Neuron (in vitro differentiated cells): ENCODE measurements around the gene PPP2R5A.
"Not testable (repeated sequence)": the region's sequence is repeated elsewhere in the genome, so short reads cannot be mapped to it uniquely, and the experiment has no call there.

ENCODE experiments used
- H2AFZ ChIP-seq: one replicate; pipeline ENCODE4 v1.6.1; 2013; ENCODE audit warnings: low read depth, mild to moderate bottlenecking, inconsistent platforms, low read length, moderate library complexity
- H3K27me3 ChIP-seq: one replicate; pipeline ENCODE4 v1.6.1; 2013; ENCODE audit warnings: low read length; ENCODE audit not compliant: insufficient read depth
- H3K36me3 ChIP-seq: one replicate; pipeline ENCODE4 v1.6.1; 2013; ENCODE audit warnings: low read length; ENCODE audit not compliant: insufficient read depth
- H3K4me1 ChIP-seq: one replicate; pipeline ENCODE4 v1.6.1; 2013; ENCODE audit warnings: low read length; ENCODE audit not compliant: insufficient read depth
- H3K4me3 ChIP-seq: 2 replicates; pipeline ENCODE4 v1.5.1; 2013; ENCODE audit warnings: mild to moderate bottlenecking, low read length, moderate library complexity
- H3K9me3 ChIP-seq: one replicate; pipeline ENCODE4 v1.6.1; 2013; ENCODE audit warnings: low read length

The PPP2R5A gene

DNA sequence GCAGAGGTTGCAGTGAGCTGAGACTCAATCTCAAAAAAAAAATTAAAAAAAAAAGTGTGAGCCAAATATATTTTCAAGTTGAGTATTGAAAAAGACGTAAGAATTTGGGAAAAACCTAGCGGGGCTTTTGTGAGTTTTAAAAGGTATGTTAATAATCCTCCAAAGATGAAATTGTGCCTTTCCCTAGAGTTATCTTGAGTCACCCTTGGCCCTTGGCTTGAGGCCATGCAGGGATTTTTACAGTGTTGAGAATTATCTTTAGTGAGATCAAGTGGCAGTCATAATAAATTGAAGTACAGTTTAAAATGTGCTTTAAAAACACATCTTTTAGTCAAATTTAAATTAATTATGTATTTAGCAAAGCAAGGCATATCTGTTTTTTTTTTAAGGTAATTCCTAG is 32.7 kb downstream of the PPP2R5A start:
- Histone ChIP-seq H3K36me3 (no peaks in the 10 kb centered on the region), H3K4me3 (no peak overlapping the region), H2AFZ (no peak overlapping the region), H3K9me3 (no peaks in the 10 kb centered on the region), H3K4me1 (no peaks in the 10 kb centered on the region), H3K27me3 (no peaks in the 10 kb centered on the region)

DNA sequence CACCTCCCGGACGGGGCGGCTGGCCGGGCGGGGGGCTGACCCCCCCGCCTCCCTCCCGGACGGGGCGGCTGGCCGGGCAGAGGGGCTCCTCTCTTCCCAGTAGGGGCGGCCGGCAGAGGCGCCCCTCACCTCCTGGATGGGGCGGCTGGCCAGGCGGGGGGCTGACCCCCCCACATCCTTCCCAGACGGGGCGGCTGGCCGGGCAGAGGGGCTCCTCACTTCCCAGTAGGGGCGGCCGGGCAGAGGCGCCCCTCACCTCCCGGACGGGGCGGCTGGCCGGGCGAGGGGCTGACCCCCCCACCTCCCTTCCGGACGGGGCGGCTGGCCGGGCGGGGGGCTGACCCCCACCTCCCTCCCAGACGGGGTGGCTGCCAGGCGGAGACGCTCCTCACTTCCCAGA is 35.8 kb downstream of the PPP2R5A start:
- not testable (repeated sequence) for H3K9me3 ChIP-seq, H3K4me3 ChIP-seq, H2AFZ ChIP-seq, H3K27me3 ChIP-seq, H3K4me1 ChIP-seq, H3K36me3 ChIP-seq

DNA sequence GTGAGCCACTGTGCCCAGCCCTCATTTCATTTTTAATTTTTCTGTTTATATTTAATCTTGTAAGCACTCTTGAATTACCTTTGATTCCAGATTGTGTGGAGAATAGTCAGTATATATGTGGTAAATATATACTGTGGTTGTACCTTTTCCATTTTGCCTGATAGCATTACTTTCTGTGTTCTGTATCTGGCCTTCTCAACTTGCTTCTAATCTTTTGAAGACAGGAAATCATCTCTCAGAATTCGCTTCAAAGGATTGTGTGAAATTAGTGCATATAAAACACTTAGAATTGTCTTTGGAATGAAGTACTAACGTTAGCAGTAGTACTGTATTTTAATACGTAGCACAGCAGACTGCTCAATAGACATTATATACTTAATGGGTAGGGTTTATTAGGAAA is 37.9 kb downstream of the PPP2R5A start:
- no peaks in the 10 kb centered on the region for H3K9me3 ChIP-seq
- no peak overlapping the region for H3K4me3 ChIP-seq
- H3K36me3 ChIP-seq, result no peaks in the 10 kb centered on the region
- H3K27me3 ChIP-seq, result no peaks in the 10 kb centered on the region
- no peaks in the 10 kb centered on the region for H3K4me1 ChIP-seq
- H2AFZ ChIP-seq, result no peak overlapping the region

DNA sequence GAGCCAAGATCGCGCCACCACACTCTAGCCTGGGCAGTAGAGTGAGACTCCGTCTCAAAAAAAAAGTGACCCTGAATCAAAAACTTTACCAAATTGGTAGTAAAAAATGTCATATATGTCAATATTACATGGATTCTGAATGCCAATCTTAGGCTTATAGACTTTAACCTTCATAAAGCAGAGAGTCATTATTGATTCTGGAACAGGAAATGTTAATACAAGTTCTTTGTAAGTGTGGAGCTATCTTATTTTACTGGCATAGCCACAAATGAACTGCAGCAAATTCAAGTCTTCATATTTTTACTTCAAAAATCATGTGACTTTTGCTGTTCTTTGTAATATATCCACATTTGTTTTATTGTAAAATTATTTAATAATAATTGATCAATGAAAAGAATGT is 41.3 kb downstream of the PPP2R5A start:
- H3K36me3 ChIP-seq, result no peaks in the 10 kb centered on the region
- H2AFZ ChIP-seq, result no peak overlapping the region
- no peaks in the 10 kb centered on the region for H3K9me3 ChIP-seq
- no peaks in the 10 kb centered on the region for H3K27me3 ChIP-seq
- no peak overlapping the region for H3K4me3 ChIP-seq
- H3K4me1 ChIP-seq, result no peaks in the 10 kb centered on the region

DNA sequence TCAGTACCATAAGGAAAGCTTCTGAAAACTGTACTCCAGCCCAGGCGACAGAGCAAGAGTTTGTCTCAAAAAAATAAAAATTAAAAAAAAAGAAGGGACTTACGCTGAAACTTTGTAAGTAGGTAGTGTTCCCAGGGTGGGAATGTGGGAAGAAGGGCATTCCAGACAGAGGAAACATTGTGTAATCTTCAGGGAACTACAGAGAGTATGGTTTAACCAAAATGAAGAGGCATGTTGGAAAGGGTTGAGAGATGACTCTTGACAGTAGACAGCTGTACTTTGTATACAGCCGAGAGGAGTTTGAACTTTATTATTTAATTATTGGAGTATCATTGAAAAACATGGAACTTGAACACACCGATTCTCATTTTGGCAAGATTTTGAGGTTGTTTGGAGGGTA is 43.0 kb downstream of the PPP2R5A start:
- Histone ChIP-seq H3K9me3 (no peaks in the 10 kb centered on the region), H3K36me3 (no peaks in the 10 kb centered on the region), H3K4me1 (no peaks in the 10 kb centered on the region), H2AFZ (no peak overlapping the region), H3K27me3 (no peaks in the 10 kb centered on the region), H3K4me3 (no peak overlapping the region)

DNA sequence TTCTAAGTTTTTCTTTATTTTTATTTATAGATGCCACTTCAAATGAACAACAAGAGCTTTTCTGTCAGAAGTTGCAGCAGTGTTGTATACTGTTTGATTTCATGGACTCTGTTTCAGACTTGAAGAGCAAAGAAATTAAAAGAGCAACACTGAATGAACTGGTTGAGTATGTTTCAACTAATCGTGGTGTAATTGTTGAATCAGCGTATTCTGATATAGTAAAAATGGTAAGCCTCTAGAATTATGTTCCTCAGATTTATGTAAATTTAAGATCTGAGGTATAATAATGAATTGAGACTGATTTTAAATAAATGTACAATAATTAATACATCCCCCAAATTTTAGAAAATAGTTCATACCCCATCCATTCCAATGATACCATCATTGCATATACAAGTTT is 43.9 kb downstream of the PPP2R5A start:
- peaks cover 4% of the 10 kb centered on the region for H3K36me3 ChIP-seq
- no peaks in the 10 kb centered on the region for H3K4me1 ChIP-seq
- no peaks in the 10 kb centered on the region for H3K27me3 ChIP-seq
- no peak overlapping the region for H2AFZ ChIP-seq
- H3K9me3 ChIP-seq, result no peaks in the 10 kb centered on the region
- H3K4me3 ChIP-seq, result no peak overlapping the region

DNA sequence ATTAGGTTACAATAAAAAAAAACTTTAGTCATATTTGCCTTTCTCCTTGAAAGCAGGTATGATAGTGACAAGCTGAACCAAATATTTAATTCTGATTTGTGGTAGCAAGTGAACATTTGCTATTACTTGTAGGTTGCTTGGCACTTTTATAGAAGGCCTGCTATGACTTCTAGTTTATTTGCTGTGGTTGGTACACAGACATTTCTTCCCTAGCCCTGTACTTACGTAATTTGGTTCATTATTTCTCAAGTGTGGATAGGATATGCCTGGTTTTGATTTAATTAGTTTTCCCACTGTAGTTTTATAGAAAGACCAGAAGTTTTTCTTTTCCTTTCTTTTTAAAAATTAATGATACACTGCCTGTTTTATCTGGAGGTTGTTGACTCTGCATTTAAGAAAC is 55.9 kb downstream of the PPP2R5A start:
- no peaks in the 10 kb centered on the region for H3K27me3 ChIP-seq
- H3K4me3 ChIP-seq, result no peak overlapping the region
- H3K9me3 ChIP-seq, result no peaks in the 10 kb centered on the region
- peaks cover 4% of the 10 kb centered on the region for H3K36me3 ChIP-seq
- H2AFZ ChIP-seq, result no peak overlapping the region
- H3K4me1 ChIP-seq, result no peaks in the 10 kb centered on the region

DNA sequence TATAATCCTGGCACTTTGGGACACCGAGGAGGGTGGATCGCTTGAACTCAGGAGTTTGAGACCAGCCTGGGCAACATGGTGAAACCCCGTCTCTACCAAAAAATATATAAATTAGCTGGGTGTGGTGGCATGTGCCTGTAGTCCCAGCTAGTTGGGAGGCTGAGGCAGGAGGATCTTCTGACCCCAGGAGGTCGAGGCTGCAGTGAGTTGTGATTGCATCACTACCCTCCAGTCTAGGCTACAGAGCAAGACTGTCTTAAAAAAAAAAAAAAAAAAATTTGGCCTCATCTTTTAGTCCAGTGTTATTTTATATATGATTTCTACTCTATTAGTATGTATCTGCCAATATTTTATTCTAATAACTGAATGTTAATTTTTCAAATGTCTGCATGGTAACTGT is 59.7 kb downstream of the PPP2R5A start:
- Histone ChIP-seq H3K4me1 (no peaks in the 10 kb centered on the region), H3K9me3 (no peaks in the 10 kb centered on the region), H2AFZ (no peak overlapping the region), H3K27me3 (no peaks in the 10 kb centered on the region), H3K36me3 (peaks cover 6% of the 10 kb centered on the region), H3K4me3 (no peak overlapping the region)

DNA sequence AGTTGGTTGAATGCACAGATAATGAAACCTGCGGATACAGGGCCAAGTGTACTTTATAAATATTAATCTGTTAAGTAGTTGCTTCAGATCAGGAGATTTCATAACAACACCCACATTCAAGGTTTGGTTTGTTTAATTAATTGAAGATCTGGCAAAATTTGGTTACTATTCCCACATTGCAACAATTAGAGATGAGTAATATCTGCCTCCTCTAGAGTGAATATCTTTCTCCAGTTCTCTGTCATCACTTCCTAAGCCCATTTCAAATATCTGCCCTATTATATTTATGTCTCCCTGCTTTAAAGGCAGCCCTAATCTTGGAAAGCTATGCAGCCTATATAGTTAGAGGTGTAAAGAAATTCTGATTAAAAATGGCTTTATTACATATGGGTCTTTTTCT is 61.4 kb downstream of the PPP2R5A start:
- H3K9me3 ChIP-seq, result no peaks in the 10 kb centered on the region
- no peak overlapping the region for H3K4me3 ChIP-seq
- no peak overlapping the region for H2AFZ ChIP-seq
- peaks cover 6% of the 10 kb centered on the region for H3K36me3 ChIP-seq
- H3K27me3 ChIP-seq, result no peaks in the 10 kb centered on the region
- H3K4me1 ChIP-seq, result no peaks in the 10 kb centered on the region

DNA sequence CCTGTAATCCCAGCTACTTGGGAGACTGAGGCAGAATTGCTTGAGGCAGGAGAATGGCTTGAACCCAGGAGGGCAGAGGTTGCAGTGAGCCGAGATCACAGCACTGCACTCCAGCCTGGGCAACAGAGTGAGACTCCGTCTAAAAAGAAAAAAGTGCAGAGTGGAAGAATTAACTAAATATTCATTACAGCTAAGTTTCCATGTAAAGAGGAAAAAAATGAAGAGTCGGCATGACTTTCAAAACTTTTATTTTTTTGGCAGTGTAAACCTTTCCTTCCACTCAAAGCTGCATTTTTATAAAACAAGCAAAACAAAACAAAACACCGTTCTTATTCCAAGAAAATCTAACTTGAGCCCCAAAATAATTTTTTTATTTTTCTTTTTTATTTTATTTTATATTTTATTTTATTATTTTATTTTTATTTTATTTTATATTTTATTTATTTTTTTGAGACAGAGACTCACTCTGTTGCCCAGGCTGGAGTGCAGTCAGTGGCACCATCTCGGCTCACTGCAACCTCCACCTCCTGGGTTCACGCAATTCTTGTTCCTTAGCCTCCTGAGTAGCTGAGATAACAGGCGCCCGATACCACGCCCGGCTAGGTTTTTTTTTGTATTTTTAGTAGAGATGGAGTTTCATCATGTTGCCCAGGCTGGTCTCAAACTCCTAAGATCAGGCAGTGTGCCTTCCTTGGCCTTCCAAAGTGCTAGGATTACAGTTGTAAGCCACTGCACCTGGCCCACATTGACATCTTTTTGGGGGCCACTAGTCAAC is 66.6 kb downstream of the PPP2R5A start:
- H3K4me1 ChIP-seq, result no peaks in the 10 kb centered on the region
- H3K4me3 ChIP-seq, result no peak overlapping the region
- no peaks in the 10 kb centered on the region for H3K27me3 ChIP-seq
- H3K36me3 ChIP-seq, result peaks cover 16% of the 10 kb centered on the region
- no peaks in the 10 kb centered on the region for H3K9me3 ChIP-seq
- no peak overlapping the region for H2AFZ ChIP-seq

DNA sequence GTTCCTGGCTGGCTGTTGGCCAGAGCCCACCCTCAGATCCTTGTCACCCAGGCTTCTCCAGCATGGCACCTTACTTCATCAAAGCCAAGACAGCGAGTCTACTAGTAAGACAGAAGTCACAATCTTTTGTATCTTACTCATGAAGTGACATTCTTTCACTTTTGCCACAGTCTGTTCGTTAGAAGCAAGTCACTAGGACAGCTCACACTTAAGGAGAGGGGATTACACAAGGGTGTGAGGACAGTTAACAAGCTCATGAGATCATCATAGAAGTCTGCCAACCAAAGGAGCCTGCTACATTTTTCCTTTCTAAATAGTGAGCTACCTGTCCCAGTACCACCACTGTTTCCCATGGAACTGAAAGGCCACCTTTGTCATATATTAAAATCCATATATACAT is 68.0 kb downstream of the PPP2R5A start:
- Histone ChIP-seq H2AFZ (no peak overlapping the region), H3K4me1 (no peaks in the 10 kb centered on the region), H3K9me3 (no peaks in the 10 kb centered on the region), H3K27me3 (no peaks in the 10 kb centered on the region), H3K4me3 (no peak overlapping the region), H3K36me3 (peaks cover 19% of the 10 kb centered on the region)

DNA sequence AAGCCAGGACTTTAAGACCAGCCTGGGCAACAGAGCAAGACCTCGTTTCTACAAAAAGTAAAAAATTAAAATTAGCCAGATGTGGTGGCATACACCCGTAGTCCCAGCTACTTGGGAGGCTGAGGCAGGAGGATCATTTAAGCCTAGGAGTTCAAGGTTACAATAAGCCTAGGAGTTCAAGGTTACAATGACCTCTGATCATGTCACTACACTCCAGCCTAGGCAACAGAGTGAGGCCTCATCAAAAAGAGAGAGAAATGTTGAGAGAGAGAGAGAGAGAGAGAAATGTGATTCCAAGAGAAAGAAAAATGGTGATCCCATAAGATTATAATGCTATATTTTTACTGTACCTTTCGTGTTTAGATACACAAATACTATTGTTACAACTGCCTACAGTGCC is 69.3 kb downstream of the PPP2R5A start:
- no peaks in the 10 kb centered on the region for H3K27me3 ChIP-seq
- no peaks in the 10 kb centered on the region for H3K4me1 ChIP-seq
- no peak overlapping the region for H2AFZ ChIP-seq
- peaks cover 26% of the 10 kb centered on the region for H3K36me3 ChIP-seq
- no peaks in the 10 kb centered on the region for H3K9me3 ChIP-seq
- H3K4me3 ChIP-seq, result no peak overlapping the region

DNA sequence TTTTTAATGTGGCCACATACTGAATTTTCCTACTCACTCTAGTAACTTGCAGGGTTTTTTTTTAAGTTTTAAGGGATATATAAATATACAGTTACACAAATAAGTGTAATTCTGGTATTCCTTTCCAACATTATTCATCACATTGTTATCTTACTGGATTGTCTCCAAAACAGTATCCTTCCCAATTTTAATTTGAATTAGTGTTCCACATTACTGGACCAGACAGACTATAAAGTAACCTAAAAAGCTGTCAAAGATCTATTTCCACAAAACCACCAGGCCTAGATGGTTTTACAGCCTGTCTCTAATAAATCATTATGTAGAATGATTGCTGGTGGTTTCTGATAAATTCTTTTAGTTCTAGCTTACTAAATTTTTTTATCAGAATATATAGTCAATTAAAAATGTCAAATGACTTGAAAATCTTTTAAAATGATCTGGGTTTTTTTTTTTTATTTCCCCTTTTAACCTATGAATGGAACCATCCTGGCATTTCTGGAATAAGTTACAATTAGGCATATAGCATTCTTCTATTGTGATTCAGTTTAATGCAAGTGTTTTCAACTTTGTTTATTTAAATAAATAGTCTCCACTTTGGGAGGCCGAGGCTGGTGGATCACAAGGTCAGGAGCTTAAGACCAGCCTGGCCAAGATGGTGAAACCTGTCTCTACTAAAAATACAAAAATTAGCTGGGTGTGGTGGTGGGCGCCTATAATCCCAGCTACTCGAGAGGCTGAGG is 70.2 kb downstream of the PPP2R5A start:
- no peak overlapping the region for H3K4me3 ChIP-seq
- no peaks in the 10 kb centered on the region for H3K9me3 ChIP-seq
- H3K27me3 ChIP-seq, result no peaks in the 10 kb centered on the region
- no peak overlapping the region for H2AFZ ChIP-seq
- H3K4me1 ChIP-seq, result no peaks in the 10 kb centered on the region
- H3K36me3 ChIP-seq, result peaks cover 33% of the 10 kb centered on the region
